WTC11 (cell line): Measurements from ENCODE around the gene DNMT3A. TPM values are rescaled to one million over a fixed set of nuclear protein-coding genes. Genes with fewer than 3 reads are reported as not detected.

Source experiments
- ATAC-seq: fragments of 200-7000 bp; cut with Tn5 transposase; 2 replicates; pipeline ENCODE4 v1.10.0; 2021; ENCODE audit warnings: mild to moderate bottlenecking, moderate library complexity
- CTCF ChIA-PET: fragments of 300-600 bp; sonication (Branson Sonifier 250); formaldehyde crosslinking; loops from one replicate; lab custom pipeline; 2021; ENCODE audit warnings: antibody characterized with exemption; lab: Charles Lee
- POLR2A ChIA-PET: fragments of 350-600 bp; sonication (Branson Sonifier 250); formaldehyde crosslinking; loops from one replicate; lab custom pipeline; 2021; ENCODE audit warnings: antibody characterized with exemption; lab: Charles Lee
- DNase-seq: peaks from one replicate; pipeline ENCODE4 v3.0.0; 2021; ENCODE audit warnings: low spot score
- H3K27ac Mint-ChIP-seq: 2 replicates; pipeline ENCODE4 v1.8.0; 2021; ENCODE audit warnings: mixed read lengths
- H3K27me3 Mint-ChIP-seq: 2 replicates; pipeline ENCODE4 v1.8.0; 2021; ENCODE audit warnings: low read depth, mild to moderate bottlenecking, moderate library complexity, mixed read lengths
- H3K36me3 Mint-ChIP-seq: 2 replicates; pipeline ENCODE4 v1.8.0; 2021; ENCODE audit warnings: mixed read lengths
- H3K4me1 Mint-ChIP-seq: 2 replicates; pipeline ENCODE4 v1.8.0; 2022; ENCODE audit warnings: mixed read lengths
- H3K4me3 Mint-ChIP-seq: 2 replicates; pipeline ENCODE4 v1.8.0; 2021; ENCODE audit warnings: mild to moderate bottlenecking, moderate library complexity, mixed read lengths
- H3K9me3 Mint-ChIP-seq: 2 replicates; pipeline ENCODE4 v1.8.0; 2021; ENCODE audit warnings: mixed read lengths
- CBFB ChIP-seq: sonication (generic); formaldehyde crosslinking; IDR thresholded peaks from 2 replicates; pipeline ENCODE4 v1.8.1; 2022; ENCODE audit warnings: mild to moderate bottlenecking, low read depth, missing genetic modification reagents
- CREB1 ChIP-seq: sonication (generic); formaldehyde crosslinking; IDR thresholded peaks from 2 replicates; pipeline ENCODE4 v1.8.0; 2023; ENCODE audit warnings: mild to moderate bottlenecking, missing genetic modification reagents
- HMGA2 ChIP-seq: fragments of 250-450 bp; sonication (Bioruptor Pico); IDR thresholded peaks from 2 replicates; pipeline ENCODE4 v1.4.0; 2021; ENCODE audit warnings: mild to moderate bottlenecking, moderate library complexity
- IRF2 ChIP-seq: sonication (generic); formaldehyde crosslinking; IDR thresholded peaks from 2 replicates; pipeline ENCODE4 v1.8.0; 2022; ENCODE audit warnings: low read depth, missing genetic modification reagents, borderline replicate concordance
- JUN ChIP-seq: sonication (generic); formaldehyde crosslinking; IDR thresholded peaks from 2 replicates; pipeline ENCODE4 v1.8.0; 2023; ENCODE audit warnings: mild to moderate bottlenecking, missing genetic modification reagents
- NFYB ChIP-seq: sonication (generic); formaldehyde crosslinking; conservative IDR thresholded peaks from 2 replicates; pipeline ENCODE4 v1.8.0; 2022; ENCODE audit warnings: low read depth, missing genetic modification reagents
- PRRX2 ChIP-seq: fragments of 250-450 bp; sonication (Bioruptor Pico); IDR thresholded peaks from 2 replicates; pipeline ENCODE4 v1.8.0; 2021; ENCODE audit warnings: mild to moderate bottlenecking
- RELA ChIP-seq: sonication (generic); formaldehyde crosslinking; IDR thresholded peaks from 2 replicates; pipeline ENCODE4 v1.8.1; 2022; ENCODE audit warnings: missing genetic modification reagents, mild to moderate bottlenecking, borderline replicate concordance
- SMAD3 ChIP-seq: sonication (generic); formaldehyde crosslinking; IDR thresholded peaks from 2 replicates; pipeline ENCODE4 v1.8.0; 2022; ENCODE audit warnings: missing genetic modification reagents, mild to moderate bottlenecking, borderline replicate concordance
- SOX15 ChIP-seq: fragments of 250-450 bp; sonication (Bioruptor Pico); IDR thresholded peaks from 2 replicates; pipeline ENCODE4 v1.9.0; 2021; ENCODE audit warnings: mild to moderate bottlenecking
- ZNF121 ChIP-seq: sonication (generic); formaldehyde crosslinking; IDR thresholded peaks from 2 replicates; pipeline ENCODE4 v1.8.0; 2023; ENCODE audit warnings: missing genetic modification reagents
- ZNF138 ChIP-seq: sonication (generic); formaldehyde crosslinking; conservative IDR thresholded peaks from 2 replicates; pipeline ENCODE4 v1.8.1; 2022; ENCODE audit warnings: mild to moderate bottlenecking, moderate library complexity, missing genetic modification reagents
- ZNF219 ChIP-seq: sonication (generic); formaldehyde crosslinking; IDR thresholded peaks from 2 replicates; pipeline ENCODE4 v1.8.0; 2023; ENCODE audit warnings: missing genetic modification reagents, mild to moderate bottlenecking, borderline replicate concordance
- ZNF232 ChIP-seq: sonication (generic); formaldehyde crosslinking; IDR thresholded peaks from 2 replicates; pipeline ENCODE4 v1.8.0; 2022; ENCODE audit warnings: mild to moderate bottlenecking, missing genetic modification reagents
- ZNF416 ChIP-seq: fragments of 250-450 bp; sonication (Bioruptor Pico); IDR thresholded peaks from 2 replicates; pipeline ENCODE4 v1.9.0; 2021; ENCODE audit warnings: mild to moderate bottlenecking, inconsistent platforms
- total RNA-seq: library from RNA; stranded (reverse); gene quantifications from 3 replicates; pipeline ENCODE4 v1.2.3, GENCODE V29; 2021
- TF ChIP-seq, protein P1 (sequence below): sonication (generic); formaldehyde crosslinking; IDR thresholded peaks from 2 replicates; pipeline ENCODE4 v1.8.1; 2022; ENCODE audit warnings: low read depth, mild to moderate bottlenecking, moderate library complexity, missing genetic modification reagents, borderline replicate concordance
- TF ChIP-seq, protein P2 (sequence below): sonication (generic); formaldehyde crosslinking; IDR thresholded peaks from 2 replicates; pipeline ENCODE4 v1.8.1; 2023; ENCODE audit warnings: mild to moderate bottlenecking, missing genetic modification reagents, moderate library complexity
- TF ChIP-seq, protein P3 (sequence below): sonication (generic); formaldehyde crosslinking; IDR thresholded peaks from 2 replicates; pipeline ENCODE4 v1.8.0; 2022; ENCODE audit warnings: mild to moderate bottlenecking, missing genetic modification reagents
- TF ChIP-seq, protein P4 (sequence below): fragments of 250-450 bp; sonication (Bioruptor Pico); IDR thresholded peaks from 2 replicates; pipeline ENCODE4 v1.9.0; 2021; ENCODE audit warnings: mild to moderate bottlenecking
- TF ChIP-seq, protein P5 (sequence below): sonication (generic); formaldehyde crosslinking; IDR thresholded peaks from 2 replicates; pipeline ENCODE4 v1.8.1; 2023; ENCODE audit warnings: mild to moderate bottlenecking, missing genetic modification reagents, moderate library complexity
- TF ChIP-seq, protein P6 (sequence below): sonication (generic); formaldehyde crosslinking; IDR thresholded peaks from 2 replicates; pipeline ENCODE4 v1.8.1; 2022; ENCODE audit warnings: mild to moderate bottlenecking, moderate library complexity, missing genetic modification reagents
- TF ChIP-seq, protein P7 (sequence below): sonication (generic); formaldehyde crosslinking; IDR thresholded peaks from 2 replicates; pipeline ENCODE4 v1.8.1; 2022; ENCODE audit warnings: mild to moderate bottlenecking, missing genetic modification reagents, moderate library complexity, borderline replicate concordance

DNMT3A gene
- total RNA-seq, 1 experiment from 2014 or later = 154 TPM

DNA sequence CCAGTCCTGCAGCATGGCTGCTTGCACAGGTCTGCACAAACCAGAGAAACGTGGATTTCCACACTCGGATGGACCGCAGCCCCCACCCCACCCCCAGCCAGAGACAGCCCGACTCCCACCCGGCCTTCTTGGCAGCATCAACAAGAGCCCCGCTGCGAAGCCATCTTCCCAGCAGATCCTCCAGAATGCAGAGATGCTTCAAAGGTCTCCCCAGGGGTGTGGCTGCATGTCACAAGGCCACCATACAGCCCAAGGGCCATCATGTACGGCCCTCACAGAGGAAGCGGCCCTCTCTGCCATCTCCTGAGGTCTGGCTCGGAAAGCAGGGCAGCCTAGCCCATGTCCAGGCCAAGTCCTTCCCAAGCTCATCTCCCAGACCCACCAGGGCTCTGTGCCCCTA, 11.5 kb downstream of the DNMT3A start (continued):
- TF ChIP-seq HMGA2 (CRISPR knock-in tag) = no peak
- no peak for TF ChIP-seq NFYB
- no peak for TF ChIP-seq ZNF416 (CRISPR knock-in tag)
- TF ChIP-seq, all 79 proteins: peak for 0

DNA sequence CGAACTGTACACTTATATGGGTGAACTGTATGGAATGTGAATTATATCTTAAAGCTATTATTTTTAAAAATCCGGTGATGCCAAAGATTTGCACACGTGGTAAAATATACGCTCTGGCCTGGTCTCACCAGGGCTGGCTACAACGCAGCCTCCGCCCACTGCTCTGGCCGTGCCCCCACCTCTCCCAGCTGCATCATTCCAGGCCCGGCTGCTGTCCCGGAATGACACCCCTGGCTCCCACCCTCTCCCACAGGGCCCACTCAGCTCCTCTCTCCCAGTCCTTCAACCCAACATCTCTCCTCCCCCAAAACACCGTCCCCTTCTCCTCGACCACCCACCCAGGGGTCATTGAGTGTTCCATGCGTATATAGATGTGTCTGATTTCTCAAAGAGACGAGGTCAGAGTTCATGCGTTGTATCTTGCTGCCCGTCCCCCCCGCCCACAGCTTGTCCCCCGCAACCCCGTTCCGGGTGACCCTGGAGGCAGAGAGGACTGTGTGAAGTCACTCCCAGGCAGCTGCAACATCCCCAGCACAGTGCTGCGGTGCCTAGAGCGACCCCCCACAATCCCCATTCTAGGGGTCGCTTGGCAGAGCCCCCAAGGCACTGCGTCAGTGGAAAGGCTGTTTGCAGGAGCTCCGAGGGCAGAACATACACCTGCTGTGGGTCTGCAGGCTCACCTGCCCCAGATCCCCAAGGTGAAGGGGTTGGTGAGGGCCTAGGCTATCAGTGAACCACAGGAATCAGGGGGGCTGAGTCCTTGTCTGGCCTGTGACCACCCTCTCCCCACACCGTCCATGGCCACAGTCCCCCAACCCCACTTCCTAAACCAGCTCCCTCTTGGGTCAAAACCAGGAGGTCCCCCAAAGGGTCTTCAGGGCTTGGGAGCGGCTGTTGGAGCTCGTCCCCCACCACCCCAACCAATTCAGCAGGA, 13.3 kb downstream of the DNMT3A start:
- CTCF ChIA-PET = interaction anchor here (1.1 to 1.9 kb wide), 4 partner anchors 11 to 51 kb away, joined by 3 to 8 read pairs (median 6); no protein-coding TSS in a partner anchor

DNA sequence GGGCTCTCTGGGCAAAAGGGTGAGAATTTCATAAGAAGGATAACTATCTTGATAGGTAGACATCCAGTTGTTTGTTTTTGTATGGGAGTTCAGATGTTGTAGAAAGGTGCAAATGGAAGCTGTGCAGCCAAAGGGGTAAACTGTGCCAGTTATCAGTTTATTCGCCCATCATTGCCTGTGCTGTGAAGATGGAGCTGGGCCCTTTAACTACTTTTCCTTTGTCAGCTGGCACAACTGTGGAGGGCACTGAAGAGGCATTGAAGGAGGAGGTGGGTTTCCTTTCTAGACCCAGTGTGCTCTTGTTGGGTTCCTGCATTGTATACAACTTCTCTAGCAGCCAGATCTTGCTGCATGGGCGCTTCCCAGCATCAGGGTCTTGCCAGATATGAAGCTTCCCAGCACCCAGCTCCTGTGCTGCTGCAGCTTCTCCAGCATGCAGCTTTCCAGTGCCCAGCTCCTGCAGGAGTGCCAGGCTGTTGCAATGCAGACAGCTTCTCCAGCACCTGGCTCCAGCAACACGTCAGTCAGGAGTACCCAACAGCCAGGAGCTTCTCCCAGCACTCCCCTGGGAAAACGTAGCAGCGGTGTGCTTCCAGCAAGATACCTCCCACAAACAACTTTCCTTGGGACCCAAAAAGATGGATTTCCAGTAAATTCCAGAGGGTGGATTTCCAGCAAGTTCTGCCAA, 15.3 kb downstream of the DNMT3A start:
- POLR2A ChIA-PET = no interaction called here
- Mint-ChIP-seq H3K27me3 (no peaks in the 10 kb centered on the region), H3K9me3 (peaks cover 8% of the 10 kb centered on the region), H3K4me3 (no peak overlapping the region), H3K36me3 (peaks cover 14% of the 10 kb centered on the region), H3K4me1 (peaks cover 23% of the 10 kb centered on the region), H3K27ac (no peak overlapping the region)
- CTCF ChIA-PET = interaction anchor here (1.3 to 1.4 kb wide), 2 partner anchors 15 to 17 kb away, joined by 4 to 5 read pairs; no protein-coding TSS in a partner anchor
- DNase-seq (no peak), ATAC-seq (no peak)
- no peak for TF ChIP-seq IRF2 (CRISPR knock-in tag)
- TF ChIP-seq, protein P1, sequence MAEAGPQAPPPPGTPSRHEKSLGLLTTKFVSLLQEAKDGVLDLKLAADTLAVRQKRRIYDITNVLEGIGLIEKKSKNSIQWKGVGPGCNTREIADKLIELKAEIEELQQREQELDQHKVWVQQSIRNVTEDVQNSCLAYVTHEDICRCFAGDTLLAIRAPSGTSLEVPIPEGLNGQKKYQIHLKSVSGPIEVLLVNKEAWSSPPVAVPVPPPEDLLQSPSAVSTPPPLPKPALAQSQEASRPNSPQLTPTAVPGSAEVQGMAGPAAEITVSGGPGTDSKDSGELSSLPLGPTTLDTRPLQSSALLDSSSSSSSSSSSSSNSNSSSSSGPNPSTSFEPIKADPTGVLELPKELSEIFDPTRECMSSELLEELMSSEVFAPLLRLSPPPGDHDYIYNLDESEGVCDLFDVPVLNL (CRISPR knock-in tag) = no peak
- TF ChIP-seq, protein P2, sequence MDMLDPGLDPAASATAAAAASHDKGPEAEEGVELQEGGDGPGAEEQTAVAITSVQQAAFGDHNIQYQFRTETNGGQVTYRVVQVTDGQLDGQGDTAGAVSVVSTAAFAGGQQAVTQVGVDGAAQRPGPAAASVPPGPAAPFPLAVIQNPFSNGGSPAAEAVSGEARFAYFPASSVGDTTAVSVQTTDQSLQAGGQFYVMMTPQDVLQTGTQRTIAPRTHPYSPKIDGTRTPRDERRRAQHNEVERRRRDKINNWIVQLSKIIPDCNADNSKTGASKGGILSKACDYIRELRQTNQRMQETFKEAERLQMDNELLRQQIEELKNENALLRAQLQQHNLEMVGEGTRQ (CRISPR knock-in tag) = no peak
- TF ChIP-seq ZNF121 = no peak
- TF ChIP-seq SMAD3 (CRISPR knock-in tag) = no peak
- TF ChIP-seq, protein P3, sequence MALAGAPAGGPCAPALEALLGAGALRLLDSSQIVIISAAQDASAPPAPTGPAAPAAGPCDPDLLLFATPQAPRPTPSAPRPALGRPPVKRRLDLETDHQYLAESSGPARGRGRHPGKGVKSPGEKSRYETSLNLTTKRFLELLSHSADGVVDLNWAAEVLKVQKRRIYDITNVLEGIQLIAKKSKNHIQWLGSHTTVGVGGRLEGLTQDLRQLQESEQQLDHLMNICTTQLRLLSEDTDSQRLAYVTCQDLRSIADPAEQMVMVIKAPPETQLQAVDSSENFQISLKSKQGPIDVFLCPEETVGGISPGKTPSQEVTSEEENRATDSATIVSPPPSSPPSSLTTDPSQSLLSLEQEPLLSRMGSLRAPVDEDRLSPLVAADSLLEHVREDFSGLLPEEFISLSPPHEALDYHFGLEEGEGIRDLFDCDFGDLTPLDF (CRISPR knock-in tag) = no peak

More for the DNA sequence above, 13.3 kb downstream of the DNMT3A start:
- no peak for DNase-seq
- Mint-ChIP-seq H3K36me3 (peaks cover 14% of the 10 kb centered on the region), H3K4me1 (peaks cover 17% of the 10 kb centered on the region), H3K27me3 (no peaks in the 10 kb centered on the region), H3K4me3 (no peak overlapping the region), H3K9me3 (peaks cover 8% of the 10 kb centered on the region), H3K27ac (no peak overlapping the region)
- POLR2A ChIA-PET = no interaction called here
- TF ChIP-seq ZNF219 (CRISPR knock-in tag) (no peak), ZNF232 (CRISPR knock-in tag) (no peak), JUN (CRISPR knock-in tag) (no peak), PRRX2 (CRISPR knock-in tag) (no peak), SOX15 (CRISPR knock-in tag) (no peak), CREB1 (CRISPR knock-in tag) (no peak), NFYB (no peak), CBFB (CRISPR knock-in tag) (no peak), RELA (CRISPR knock-in tag) (no peak), ZNF138 (CRISPR knock-in tag) (no peak)
- TF ChIP-seq, protein P4, sequence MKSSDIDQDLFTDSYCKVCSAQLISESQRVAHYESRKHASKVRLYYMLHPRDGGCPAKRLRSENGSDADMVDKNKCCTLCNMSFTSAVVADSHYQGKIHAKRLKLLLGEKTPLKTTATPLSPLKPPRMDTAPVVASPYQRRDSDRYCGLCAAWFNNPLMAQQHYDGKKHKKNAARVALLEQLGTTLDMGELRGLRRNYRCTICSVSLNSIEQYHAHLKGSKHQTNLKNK (CRISPR knock-in tag) = no peak
- TF ChIP-seq, protein P5, sequence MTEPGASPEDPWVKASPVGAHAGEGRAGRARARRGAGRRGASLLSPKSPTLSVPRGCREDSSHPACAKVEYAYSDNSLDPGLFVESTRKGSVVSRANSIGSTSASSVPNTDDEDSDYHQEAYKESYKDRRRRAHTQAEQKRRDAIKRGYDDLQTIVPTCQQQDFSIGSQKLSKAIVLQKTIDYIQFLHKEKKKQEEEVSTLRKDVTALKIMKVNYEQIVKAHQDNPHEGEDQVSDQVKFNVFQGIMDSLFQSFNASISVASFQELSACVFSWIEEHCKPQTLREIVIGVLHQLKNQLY (CRISPR knock-in tag) = no peak
- TF ChIP-seq, protein P1 (CRISPR knock-in tag) = no peak
- TF ChIP-seq, protein P6, sequence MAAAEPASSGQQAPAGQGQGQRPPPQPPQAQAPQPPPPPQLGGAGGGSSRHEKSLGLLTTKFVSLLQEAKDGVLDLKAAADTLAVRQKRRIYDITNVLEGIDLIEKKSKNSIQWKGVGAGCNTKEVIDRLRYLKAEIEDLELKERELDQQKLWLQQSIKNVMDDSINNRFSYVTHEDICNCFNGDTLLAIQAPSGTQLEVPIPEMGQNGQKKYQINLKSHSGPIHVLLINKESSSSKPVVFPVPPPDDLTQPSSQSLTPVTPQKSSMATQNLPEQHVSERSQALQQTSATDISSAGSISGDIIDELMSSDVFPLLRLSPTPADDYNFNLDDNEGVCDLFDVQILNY (CRISPR knock-in tag) = no peak
- TF ChIP-seq, protein P7, sequence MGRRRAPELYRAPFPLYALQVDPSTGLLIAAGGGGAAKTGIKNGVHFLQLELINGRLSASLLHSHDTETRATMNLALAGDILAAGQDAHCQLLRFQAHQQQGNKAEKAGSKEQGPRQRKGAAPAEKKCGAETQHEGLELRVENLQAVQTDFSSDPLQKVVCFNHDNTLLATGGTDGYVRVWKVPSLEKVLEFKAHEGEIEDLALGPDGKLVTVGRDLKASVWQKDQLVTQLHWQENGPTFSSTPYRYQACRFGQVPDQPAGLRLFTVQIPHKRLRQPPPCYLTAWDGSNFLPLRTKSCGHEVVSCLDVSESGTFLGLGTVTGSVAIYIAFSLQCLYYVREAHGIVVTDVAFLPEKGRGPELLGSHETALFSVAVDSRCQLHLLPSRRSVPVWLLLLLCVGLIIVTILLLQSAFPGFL (CRISPR knock-in tag) = no peak
- ATAC-seq = no peak
